ENCODE measurements around the gene CTPS1. TPM values are rescaled to one million over a fixed set of nuclear protein-coding genes. Genes with fewer than 3 reads are reported as not detected.
A peak's percentile ranks its signal among the peaks of the same experiment; 100 is the strongest.

Gene CTPS1
- total RNA-seq, 1 donor from 2014 or later, result 33.0 TPM

DNA sequence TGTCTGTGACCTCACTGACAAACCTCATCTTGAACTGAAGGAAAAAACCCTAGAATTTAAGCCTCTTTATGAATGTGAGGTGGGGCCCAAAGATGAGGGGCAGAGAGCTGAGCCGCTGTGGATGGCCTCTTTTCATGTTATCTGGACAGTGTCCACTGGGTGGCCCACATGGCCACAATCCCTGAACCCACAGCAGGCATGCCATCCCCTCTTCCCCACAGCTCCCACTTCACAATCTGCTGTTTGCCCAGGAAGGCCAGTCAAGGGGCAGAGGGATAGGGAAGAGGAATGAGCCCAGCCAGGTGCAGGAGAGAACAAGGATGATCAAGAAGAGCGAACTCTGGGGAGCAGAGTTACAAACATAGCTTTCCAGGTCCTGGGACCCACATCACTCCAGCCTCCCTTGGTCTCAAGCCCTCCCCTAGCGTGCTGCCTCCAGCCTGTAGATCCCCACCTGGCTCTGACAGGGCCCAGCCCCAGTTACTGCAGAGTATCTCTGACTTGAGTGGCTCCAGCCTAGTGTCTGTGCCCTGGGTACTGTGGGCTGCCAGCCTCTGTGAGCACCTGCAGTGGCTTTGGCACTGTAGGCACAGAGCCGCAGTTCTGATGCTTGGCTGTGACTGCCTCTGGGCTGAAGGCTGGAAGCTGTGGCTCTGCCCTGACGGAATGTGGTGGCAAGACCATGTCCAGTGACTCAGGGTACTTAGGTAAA, 43.9 kb downstream of the CTPS1 start:
- peaks cover 13 to 39% of the 10 kb centered on the region in 2 donors for H3K36me3 ChIP-seq

DNA sequence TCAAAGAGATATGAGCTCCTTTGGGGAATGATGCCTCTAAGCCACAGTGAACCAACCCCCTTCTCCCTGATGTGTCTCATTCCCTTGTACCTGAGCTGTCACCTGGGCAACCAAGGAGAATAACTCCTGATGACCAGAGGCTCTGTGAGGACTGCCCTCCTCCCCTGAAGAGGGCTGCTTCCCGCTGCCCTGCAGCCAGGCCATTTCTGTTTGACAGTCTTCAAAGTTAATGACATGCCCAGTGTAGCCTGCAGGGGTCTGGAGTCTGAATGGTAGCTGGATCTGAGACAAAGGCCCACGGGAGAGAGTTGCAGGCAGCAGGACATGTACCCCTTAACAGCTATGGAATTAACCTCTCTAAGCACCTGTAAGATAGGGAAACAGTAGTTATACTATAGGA, 45.5 kb downstream of the CTPS1 start:
- Histone ChIP-seq H3K36me3 (peaks cover 17 to 40% of the 10 kb centered on the region in 2 donors), H3K27ac (no peak overlapping the region), H3K4me3 (no peak overlapping the region), H3K9me3 (no peaks in the 10 kb centered on the region), H3K4me1 (peaks cover 0 to 3% of the 10 kb centered on the region in 2 donors), H3K27me3 (no peaks in the 10 kb centered on the region)
- TF ChIP-seq CTCF (IDR thresholded peaks at IDR 0.05), result no peak
- intact Hi-C loops (cut with DNase I), result no loop called here
- DNase-seq (ENCODE audit: low spot score in 2 of 2), result no peak

More for the DNA sequence above, 43.9 kb downstream of the CTPS1 start:
- peak overlapping the region in 1 of 2 donors; percentile 32 for H3K27ac ChIP-seq
- no peaks in the 10 kb centered on the region for H3K9me3 ChIP-seq
- no peaks in the 10 kb centered on the region for H3K27me3 ChIP-seq
- no peak for DNase-seq (ENCODE audit: low spot score in 2 of 2)
- peaks cover 0 to 3% of the 10 kb centered on the region in 2 donors for H3K4me1 ChIP-seq
- no peak overlapping the region for H3K4me3 ChIP-seq
- intact Hi-C loops (cut with DNase I), result no loop called here
- TF ChIP-seq CTCF (IDR thresholded peaks at IDR 0.05), result peak in 2 of 3 experiments; percentile 23 to 33

GRCh38 chr1:41025979-41026819, 46.7 kb downstream of the CTPS1 start:
- intact Hi-C loops (cut with DNase I), result no loop called here
- peaks cover 24 to 53% of the 10 kb centered on the region in 2 donors for H3K36me3 ChIP-seq
- H3K27ac ChIP-seq, result no peak overlapping the region
- TF ChIP-seq CTCF (IDR thresholded peaks at IDR 0.05), result no peak
- H3K4me1 ChIP-seq, result peaks cover 0 to 3% of the 10 kb centered on the region in 2 donors
- DNase-seq (ENCODE audit: low spot score in 2 of 2), result no peak
- H3K4me3 ChIP-seq, result no peak overlapping the region
- H3K9me3 ChIP-seq, result no peaks in the 10 kb centered on the region
- H3K27me3 ChIP-seq, result no peaks in the 10 kb centered on the region

- DNase-seq (ENCODE audit: low spot score in 2 of 2), result no peak
- intact Hi-C loops (cut with DNase I), result no loop called here
- peaks cover 31 to 70% of the 10 kb centered on the region in 2 donors for H3K36me3 ChIP-seq
- H3K9me3 ChIP-seq, result no peaks in the 10 kb centered on the region
- no peak overlapping the region for H3K27ac ChIP-seq
- no peaks in the 10 kb centered on the region for H3K4me1 ChIP-seq
- H3K4me3 ChIP-seq, result no peak overlapping the region
- no peak for TF ChIP-seq CTCF (IDR thresholded peaks at IDR 0.05)
- no peaks in the 10 kb centered on the region for H3K27me3 ChIP-seq
These were observed 48.6 kb downstream of the CTPS1 start for GRCh38 chr1:41028034-41028642.

GRCh38 chr1:41030872-41031616, 51.5 kb downstream of the CTPS1 start:
- no peak overlapping the region for H3K27ac ChIP-seq
- no peak for TF ChIP-seq CTCF (IDR thresholded peaks at IDR 0.05)
- no peaks in the 10 kb centered on the region for H3K9me3 ChIP-seq
- peaks cover 44 to 86% of the 10 kb centered on the region in 2 donors for H3K36me3 ChIP-seq
- intact Hi-C loops (cut with DNase I), result no loop called here
- H3K4me3 ChIP-seq, result no peak overlapping the region
- no peaks in the 10 kb centered on the region for H3K27me3 ChIP-seq
- no peaks in the 10 kb centered on the region for H3K4me1 ChIP-seq
- DNase-seq (ENCODE audit: low spot score in 2 of 2), result no peak

Data from ascending aorta (tissue), 2 donors.